ENCODE data around the gene HLCS. TPM values are rescaled to one million over a fixed set of nuclear protein-coding genes. Genes with fewer than 3 reads are reported as not detected.

The HLCS gene
- total and polyA plus RNA-seq, 10 of the 15 experiments (the other 5 are each of a cell fraction or from before 2014, with no cell fraction given): 1.5 to 12.7 (median 9.6) TPM

GRCh38 chr21:36706482-36706852 lies 260.0 kb downstream of the HLCS start:
- CTCF ChIA-PET: no interaction called here
- Histone ChIP-seq H3K9ac (ENCODE audit: control insufficient read depth, insufficient read depth, low read length) (no peak overlapping the region), H3K4me3 (no peak overlapping the region), H3K27me3 (replicated peaks in 1 of 2; ENCODE audit: control insufficient read depth in 2 of 2, insufficient read depth in 2 of 2, low read length in 1 of 2) (peaks cover 30 to 45% of the 10 kb centered on the region in 2 experiments), H4K20me1 (ENCODE audit: control insufficient read depth, insufficient read depth) (no peaks in the 10 kb centered on the region), H3K36me3 (ENCODE audit: control insufficient read depth in 2 of 2, insufficient read depth in 2 of 2, low read length in 1 of 2) (no peaks in the 10 kb centered on the region), H3K27ac (ENCODE audit: control insufficient read depth, insufficient read depth) (no peak overlapping the region), H3K79me2 (ENCODE audit: control insufficient read depth, insufficient read depth, low read length) (no peaks in the 10 kb centered on the region), H3K9me3 (replicated peaks; ENCODE audit: control insufficient read depth, insufficient read depth, low read length) (no peaks in the 10 kb centered on the region), H2AFZ (ENCODE audit: control insufficient read depth, low read depth, low read length) (no peak overlapping the region), H3K4me1 (ENCODE audit: control insufficient read depth, insufficient read depth, low read length) (no peaks in the 10 kb centered on the region), H3K4me2 (ENCODE audit: control insufficient read depth, insufficient read depth) (no peak overlapping the region)
- no TSS peak for BruUV-seq (replicated peaks)
- POLR2A ChIA-PET: no interaction called here
- in situ Hi-C loops (cut with MboI): no loop called here
- 0% methylated on average over 13 of the region's 13 CpGs for WGBS (ENCODE audit: insufficient coverage, insufficient replicate concordance, low lambda C conversion rate, missing lambda C conversion rate)
- RAD21 ChIA-PET (ENCODE audit: unreplicated experiment): no interaction called here
- SMC1A ChIA-PET (ENCODE audit: uncharacterized antibody, unreplicated experiment): no interaction called here
- intact Hi-C loops (cut with micrococcal nuclease; ENCODE audit: unreplicated experiment): no loop called here
- TF ChIP-seq IKZF1 (conservative IDR thresholded peaks at IDR 0.05) (no peak), FOS (IDR thresholded peaks at IDR 0.05; ENCODE audit: borderline replicate concordance, extremely low read depth, insufficient read length) (no peak), RUNX3 (IDR thresholded peaks at IDR 0.05; ENCODE audit: low read length) (no peak), MYC (IDR thresholded peaks at IDR 0.05; ENCODE audit: insufficient read depth, insufficient read length, insufficient replicate concordance, low read length, severe bottlenecking) (no peak), ATF2 (IDR thresholded peaks at IDR 0.05; ENCODE audit: low read length) (no peak), IRF5 (IDR thresholded peaks at IDR 0.05; ENCODE audit: borderline replicate concordance) (no peak), POU2F2 (IDR thresholded peaks at IDR 0.05; ENCODE audit: borderline replicate concordance, low read depth, low read length) (no peak), SIN3A (IDR thresholded peaks at IDR 0.05; ENCODE audit: low read depth, low read length) (no peak), HSF1 (IDR thresholded peaks at IDR 0.05; ENCODE audit: low read depth, low read length) (no peak), PKNOX1 (IDR thresholded peaks at IDR 0.05) (no peak), MYB (IDR thresholded peaks at IDR 0.05; ENCODE audit: borderline replicate concordance, low read depth, low read length) (no peak), CBFB (IDR thresholded peaks at IDR 0.05; ENCODE audit: low read depth) (no peak), E4F1 (IDR thresholded peaks at IDR 0.05; ENCODE audit: borderline replicate concordance, partially characterized antibody) (no peak)
- ATAC-seq (no peak), DNase-seq (ENCODE audit: low read depth, low spot score) (no peak), FAIRE-seq (no peak)

Data from GM12878 (cell line).